Gastrocnemius medialis (tissue), 4 donors: ENCODE results near the gene C19orf44. TPM values are rescaled to one million over a fixed set of nuclear protein-coding genes. Genes with fewer than 3 reads are reported as not detected.
"Not testable (repeated sequence)": the region's sequence is repeated elsewhere in the genome, so short reads cannot be mapped to it uniquely, and the experiment has no call there.

ENCODE experiments used
- ATAC-seq, 2 donors: fragments of 150-250 bp; one replicate each; pipeline ENCODE4 v1.9.1; 2016
- DNase-seq, 2 donors: peaks; one replicate each; pipeline ENCODE4 v3.0.0-alpha.2; 2019
- H3K27ac ChIP-seq, 4 donors: fragments of 200-600 bp; sonication (generic); 1 replicate in 1 of 4; 2 replicates in 3 of 4; pipeline ENCODE4 v1.5.1; 2016 to 2018; ENCODE audit warnings: mild to moderate bottlenecking in 2 of 4, moderate library complexity in 1 of 4
- H3K27me3 ChIP-seq, 3 donors: fragments of 200-600 bp; sonication (generic) in 2 of 3; 1 replicate in 1 of 3; 2 replicates in 2 of 3; pipeline versions ENCODE4 v1.5.1 to v1.6.0; 2016 to 2019; ENCODE audit warnings: mild to moderate bottlenecking in 1 of 3, moderate library complexity in 1 of 3
- H3K36me3 ChIP-seq, 2 donors: fragments of 200-600 bp; sonication (generic) in 1 of 2; one replicate each; pipeline ENCODE4 v1.5.1; 2017 to 2018
- H3K4me1 ChIP-seq, 2 donors: fragments of 200-600 bp; sonication (generic) in 1 of 2; one replicate each; pipeline ENCODE4 v1.5.1; 2016 to 2017; ENCODE audit warnings: mild to moderate bottlenecking in 2 of 2
- H3K4me3 ChIP-seq, 4 donors: fragments of 200-600 bp; sonication (generic) in 3 of 4; 1 replicate in 1 of 4; 2 replicates in 3 of 4; pipeline ENCODE4 v1.5.1; 2016 to 2019; ENCODE audit warnings: mild to moderate bottlenecking in 2 of 4
- H3K9me3 ChIP-seq, 3 donors: fragments of 200-600 bp; sonication (generic) in 2 of 3; 1 replicate in 1 of 3; 2 replicates in 2 of 3; pipeline ENCODE4 v1.5.1; 2016 to 2019
- CTCF ChIP-seq, 5 experiments: fragments of 450-650 bp in 3 of 5; fragments of 200-600 bp in 2 of 5; sonication (generic) in 2 of 5; IDR thresholded peaks in 4 of 5; conservative IDR thresholded peaks in 1 of 5; 1 replicate in 4 of 5; 2 replicates in 1 of 5; pipeline ENCODE4 v1.5.1; 2016 to 2019; ENCODE audit warnings: antibody characterized with exemption in 5 of 5, mild to moderate bottlenecking in 3 of 5, moderate library complexity in 3 of 5
- POLR2A ChIP-seq, 2 donors: fragments of 450-650 bp; IDR thresholded peaks; one replicate each; pipeline ENCODE4 v1.6.1; 2017; ENCODE audit warnings: antibody characterized with exemption in 2 of 2, mild to moderate bottlenecking in 2 of 2, moderate library complexity in 2 of 2
- in situ Hi-C, 4 donors: fragments of 200-750 bp; cut with MboI; loops; one replicate each; pipeline versions ENCODE4 v1.15.0 to v1.8.0; 2017; ENCODE audit warnings: low sequenced_read_pairs in 4 of 4
- intact Hi-C: fragments of 100-400 bp; cut with DNase I; formaldehyde crosslinking; loops from one replicate; pipeline ENCODE4 v1.15.1; 2023; ENCODE audit warnings: low total_unique reads
- total RNA-seq, 4 donors: library from RNA; depleted of rRNA; stranded (reverse); fragments of >200 nt; gene quantifications; one replicate each; pipeline versions ENCODE4 v1.1.0 to v1.2.3, GENCODE V29; 2016

Gene C19orf44
- total RNA-seq, result 1 to 10 TPM; 4.1 to 7.1 (median 5.0) TPM

DNA sequence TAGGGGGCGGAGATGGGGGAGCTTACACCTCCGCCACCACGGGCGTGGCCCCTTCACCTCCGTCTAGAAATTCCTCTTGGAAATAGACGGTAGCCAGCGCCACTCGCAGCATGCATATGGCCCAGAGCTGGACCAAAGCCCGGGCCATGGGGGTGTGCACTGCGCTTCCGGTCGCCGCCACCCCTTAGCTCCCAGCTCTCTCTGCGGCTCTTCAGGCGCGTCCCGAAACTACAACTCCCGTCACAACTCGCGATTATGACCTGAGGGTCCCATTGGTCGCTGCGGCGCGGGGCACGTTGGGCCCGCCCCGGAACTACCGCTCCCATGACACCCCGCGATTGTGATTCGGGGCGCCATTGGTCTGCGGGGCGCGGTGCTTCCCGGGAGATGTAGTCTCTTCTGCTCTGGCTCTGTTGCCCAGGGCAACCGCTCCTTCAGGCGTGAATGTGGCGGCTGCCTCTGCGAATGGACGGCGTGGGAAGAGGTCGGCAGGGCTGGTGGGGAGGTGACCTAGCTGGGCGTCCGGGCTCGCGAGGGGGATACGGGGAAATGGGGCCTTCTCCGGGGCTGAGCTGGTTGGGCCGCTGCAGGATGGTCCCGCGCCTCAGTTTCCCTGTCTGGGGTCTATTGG, at the start of gene C19orf44, which contains the start of gene CALR3:
C19orf44 (plus strand) TSS at position 413 of the 631 bp plus-strand sequence. CDS start 4,399 bp downstream, outside the sequence.
CALR3 (minus strand) TSS at position 186 of the 631 bp plus-strand sequence; CDS start at position 148, 38 bp downstream.
- Histone ChIP-seq H3K4me3 (peak within 1 kb of the TSS; percentile 74 to 86 (median 80)), H3K4me1 (peaks cover 4 to 10% of the 10 kb centered on the region in 2 donors), H3K27me3 (no peaks in the 10 kb centered on the region), H3K9me3 (no peaks in the 10 kb centered on the region), H3K27ac (peak within 1 kb of the TSS; percentile 84 to 94 (median 88)), H3K36me3 (no peaks in the 10 kb centered on the region)
- DNase-seq, result peak; percentile 98 to 99
- in situ Hi-C loops (loop anchor here in 1 of 4 donors (10.0 kb wide), 1 partner anchor 61 kb away; no protein-coding TSS in a partner anchor), intact Hi-C loops (loop anchor here (1.0 to 2.0 kb wide), 3 partner anchors 24 to 53 kb away; partner anchors contain the start of gene CHERP)
- peak; percentile 20 to 49 (median 38) for TF ChIP-seq CTCF (IDR thresholded peaks at IDR 0.05 in 4 of 5, conservative IDR thresholded peaks at IDR 0.05 in 1 of 5)
- TF ChIP-seq POLR2A (IDR thresholded peaks at IDR 0.05), result peak; percentile 22 to 24
- ATAC-seq, result peak; percentile 96 to 97

- in situ Hi-C loops, result no loop called here
- Histone ChIP-seq H3K4me1 (peaks cover 59 to 63% of the 10 kb centered on the region in 2 donors), H3K4me3 (no peak overlapping the region), H3K27me3 (no peaks in the 10 kb centered on the region), H3K9me3 (no peaks in the 10 kb centered on the region), H3K36me3 (no peaks in the 10 kb centered on the region), H3K27ac (peak overlapping the region; percentile 91 to 99 (median 96))
- TF ChIP-seq POLR2A (IDR thresholded peaks at IDR 0.05), result peak; percentile 53 to 78
- TF ChIP-seq CTCF (IDR thresholded peaks at IDR 0.05 in 4 of 5, conservative IDR thresholded peaks at IDR 0.05 in 1 of 5), result no peak
- intact Hi-C loops, result loop anchor here (2.0 to 5.0 kb wide), 2 partner anchors 16 to 180 kb away; partner anchors contain the start of gene MED26
- peak; percentile 68 to 82 for ATAC-seq
- DNase-seq, result peak; percentile 83 to 89
These were observed 49.3 kb upstream of the C19orf44 start for GRCh38 chr19:16446724-16447368.

GRCh38 chr19:16448872-16449271, 47.3 kb upstream of the C19orf44 start:
- H3K27ac ChIP-seq, result peak overlapping the region; percentile 91 to 99 (median 96)

DNA sequence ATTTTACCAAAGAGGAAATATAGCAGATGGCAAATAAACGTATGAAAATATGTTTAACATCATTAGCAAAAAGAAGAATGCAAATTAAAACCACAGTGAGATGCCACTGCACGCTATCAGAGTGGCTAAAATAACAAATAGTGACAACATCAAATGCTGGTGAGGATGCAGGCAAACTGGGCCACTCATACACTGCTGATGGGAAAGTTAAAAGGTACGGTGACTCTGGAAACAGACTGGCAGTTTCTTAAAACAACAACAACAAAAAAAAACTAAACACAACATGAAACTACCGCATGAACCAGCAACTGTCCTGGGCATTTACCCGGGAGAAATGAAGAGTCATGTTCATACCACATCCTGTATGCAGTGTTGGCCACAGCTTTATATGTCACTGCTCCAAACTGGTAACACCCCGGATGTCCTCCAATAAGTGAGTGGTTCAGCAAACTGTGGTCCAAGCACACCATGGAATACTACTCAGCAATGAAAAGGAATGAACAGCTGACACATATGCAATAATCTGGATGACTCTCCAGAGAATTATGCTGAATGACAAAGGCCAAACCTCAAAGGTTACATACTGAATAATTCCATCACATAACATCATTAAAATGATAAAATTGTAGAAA, 46.7 kb upstream of the C19orf44 start:
- TF ChIP-seq POLR2A (IDR thresholded peaks at IDR 0.05), result no peak
- TF ChIP-seq CTCF (IDR thresholded peaks at IDR 0.05 in 4 of 5, conservative IDR thresholded peaks at IDR 0.05 in 1 of 5), result no peak
- peaks cover 63% of the 10 kb centered on the region in 2 donors for H3K4me1 ChIP-seq
- no peaks in the 10 kb centered on the region for H3K27me3 ChIP-seq
- intact Hi-C loops (loop anchor here (5.0 kb wide), 1 partner anchor 178 kb away; the partner anchor contains the start of gene MED26), in situ Hi-C loops (no loop called here)
- H3K36me3 ChIP-seq, result no peaks in the 10 kb centered on the region
- H3K27ac ChIP-seq, result peak overlapping the region; percentile 91 to 99 (median 96)
- no peaks in the 10 kb centered on the region for H3K9me3 ChIP-seq
- DNase-seq (no peak), ATAC-seq (no peak)
- no peak overlapping the region for H3K4me3 ChIP-seq

More at GRCh38 chr19:16448872-16449271, 47.3 kb upstream of the C19orf44 start:
- H3K9me3 ChIP-seq, H3K27me3 ChIP-seq, in situ Hi-C loops, DNase-seq, ATAC-seq, H3K4me3 ChIP-seq, H3K36me3 ChIP-seq: not testable (repeated sequence)
- peaks cover 63% of the 10 kb centered on the region in 2 donors for H3K4me1 ChIP-seq
- intact Hi-C loops, result loop anchor here (5.0 kb wide), 1 partner anchor 178 kb away; the partner anchor contains the start of gene MED26
